COLO668 (cell line): ENCODE results near the gene ZNF521.
"Not testable (repeated sequence)": the region's sequence is repeated elsewhere in the genome, so short reads cannot be mapped to it uniquely, and the experiment has no call there.

Experiments used
- DNase-seq: peaks from one replicate; lab custom pipeline; 2025; ENCODE audit not compliant: unreplicated experiment; lab: John Stamatoyannopoulos, UW

Gene ZNF521

DNA sequence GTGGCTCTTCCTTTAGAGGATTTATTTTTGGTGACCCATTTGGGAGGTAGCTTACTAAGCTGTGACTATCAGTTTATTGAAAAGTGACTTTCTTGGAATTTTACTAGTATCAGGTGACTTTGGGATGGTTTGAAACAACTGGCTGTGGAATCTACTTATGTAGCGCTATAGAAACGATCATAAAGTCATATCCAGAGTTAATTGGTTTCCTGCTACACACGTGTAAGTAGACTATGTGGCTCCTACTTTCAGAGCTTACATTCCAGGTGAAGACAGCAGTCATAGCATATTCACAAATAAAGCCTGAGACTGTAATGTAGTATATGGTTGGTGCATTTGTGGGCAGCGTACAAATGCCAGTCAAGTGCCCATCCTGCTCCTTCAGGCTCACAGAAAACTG is 308.9 kb downstream of the ZNF521 start:
- no peak for DNase-seq

DNA sequence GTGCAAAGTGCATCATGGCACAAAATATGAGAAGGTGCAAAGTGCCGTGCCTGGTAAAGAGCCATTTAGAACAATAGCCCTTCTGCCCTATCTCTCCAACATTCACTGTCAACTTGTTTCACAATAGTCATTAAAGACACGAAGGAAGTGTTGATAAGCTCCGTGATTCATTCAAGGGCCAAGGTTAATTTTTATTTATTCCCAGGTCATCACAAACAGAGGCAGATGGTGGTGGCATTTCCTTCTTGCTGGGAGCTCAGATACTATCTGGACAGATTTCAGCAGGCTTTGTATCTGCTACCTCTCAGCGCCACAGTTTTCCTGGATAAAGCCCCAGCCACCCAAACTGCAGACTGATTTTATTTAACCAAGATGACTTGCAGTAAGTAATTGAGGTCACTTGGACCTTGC is 309.3 kb downstream of the ZNF521 start:
- DNase-seq, result no peak

DNA sequence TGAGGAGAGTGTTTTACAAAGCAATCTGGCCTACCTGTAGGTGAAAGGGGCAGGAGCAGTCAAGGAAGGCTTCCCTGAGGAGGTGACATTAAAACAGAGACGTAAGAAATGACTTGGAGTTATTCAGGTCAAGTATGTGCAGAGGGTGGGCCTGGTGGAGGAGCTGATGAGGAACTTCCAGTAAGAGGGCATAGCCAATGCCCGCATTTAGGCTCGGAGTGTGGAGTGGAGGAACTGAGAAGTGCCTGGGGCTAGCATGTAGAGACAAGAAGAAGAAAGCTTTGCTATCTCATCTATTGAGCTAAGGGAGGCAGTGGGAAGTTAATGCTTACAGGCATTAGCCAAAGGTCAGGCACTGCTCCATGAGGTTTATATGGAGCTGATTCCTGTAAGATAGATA is 312.2 kb downstream of the ZNF521 start:
- DNase-seq, result no peak

DNA sequence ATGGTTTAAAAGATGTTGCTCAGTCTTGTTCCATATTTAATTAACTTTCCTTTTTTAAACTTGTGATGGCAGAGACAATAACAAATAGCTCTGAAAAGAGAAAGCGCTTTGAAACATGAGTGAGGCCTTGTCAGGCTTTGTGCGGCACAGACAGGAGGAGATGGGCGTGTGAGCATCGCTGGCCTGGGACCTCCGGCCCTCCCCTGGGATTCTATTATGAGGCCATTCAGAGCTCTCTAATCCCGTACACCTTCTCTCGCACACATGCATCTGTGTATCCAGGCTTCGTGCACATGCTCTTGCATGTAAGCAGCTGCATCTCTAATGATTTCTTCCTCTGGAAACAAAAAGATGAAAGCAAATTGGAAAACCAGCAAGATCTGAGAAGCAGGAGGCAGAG is 313.7 kb downstream of the ZNF521 start:
- DNase-seq, result no peak

DNA sequence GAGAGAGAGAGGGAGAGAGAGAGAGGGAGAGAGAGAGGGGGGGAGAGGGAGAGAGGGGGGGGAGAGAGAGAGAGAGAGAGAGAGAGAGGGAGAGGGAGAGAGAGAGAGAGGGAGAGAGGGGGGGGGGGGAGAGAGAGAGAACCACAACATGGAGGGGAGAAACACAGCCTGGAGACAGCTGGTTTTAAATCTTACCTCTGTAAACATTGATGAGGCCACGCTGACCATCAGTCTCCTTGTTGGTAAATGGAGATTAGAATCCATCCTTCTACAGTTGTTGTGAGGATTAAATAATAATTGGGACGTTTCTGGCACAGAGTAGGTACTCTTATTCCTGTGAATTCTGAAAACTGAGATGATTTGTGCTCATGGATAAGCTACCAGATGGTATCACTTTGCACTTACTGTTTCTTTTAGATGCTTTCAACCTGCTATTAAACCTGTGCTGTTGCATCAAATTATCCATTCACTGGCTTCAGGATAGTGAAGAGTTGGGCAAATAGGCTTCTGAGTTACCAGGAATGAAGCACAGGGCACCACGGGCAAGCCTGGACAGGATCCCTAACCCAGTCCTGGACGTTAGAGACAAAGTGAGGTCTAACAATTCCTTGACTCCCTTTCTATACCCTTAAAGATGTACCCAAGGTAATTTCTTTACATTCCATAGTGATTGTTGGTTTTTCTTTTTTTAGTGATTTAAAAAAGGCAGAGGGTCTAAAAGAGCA is 318.1 kb downstream of the ZNF521 start:
- no peak for DNase-seq

GRCh38 chr18:25033175-25033574 is 318.8 kb downstream of the ZNF521 start:
- not testable (repeated sequence) for DNase-seq

- DNase-seq, result no peak
These were observed 322.2 kb downstream of the ZNF521 start for GRCh38 chr18:25029802-25030201.

GRCh38 chr18:25019931-25020330 is 332.0 kb downstream of the ZNF521 start:
- DNase-seq, result no peak

GRCh38 chr18:25019086-25019860 is 332.7 kb downstream of the ZNF521 start:
- DNase-seq, result no peak

DNA sequence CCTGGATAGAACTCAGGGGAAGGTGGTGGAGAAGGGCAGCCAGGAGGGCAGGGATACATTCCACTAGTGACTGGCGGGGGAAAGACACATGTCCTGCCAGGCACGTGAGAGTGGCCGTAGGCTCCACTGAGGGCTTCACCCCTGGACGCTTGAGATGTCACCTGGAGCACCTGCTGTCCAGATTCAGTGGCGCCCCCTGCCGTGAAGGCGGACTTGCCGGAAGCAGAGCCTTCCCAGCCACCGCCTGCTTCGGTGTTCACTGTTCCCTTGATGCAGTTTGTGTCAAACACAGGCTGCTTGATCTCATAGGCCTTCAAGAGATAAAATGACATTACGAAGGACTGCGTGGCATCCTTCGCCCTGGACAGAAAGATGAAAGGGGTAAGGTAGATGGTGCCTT is 335.3 kb downstream of the ZNF521 start:
- no peak for DNase-seq

- DNase-seq, result no peak
These were observed 335.8 kb downstream of the ZNF521 start for GRCh38 chr18:25016181-25016580.
